ENCODE measurements around the gene PTPN4. TPM values are rescaled to one million over a fixed set of nuclear protein-coding genes. Genes with fewer than 3 reads are reported as not detected.

PTPN4 gene
- total and polyA plus RNA-seq, 2 donors (not counting 3 experiments of a cell fraction or from before 2014, with no cell fraction given), result 6.8 to 29.6 TPM

- H3K27me3 ChIP-seq (ENCODE audit: control insufficient read depth in 2 of 2, insufficient read depth in 2 of 2, low read length in 2 of 2), result no peaks in the 10 kb centered on the region
- H3K9me3 ChIP-seq (replicated peaks; ENCODE audit: control insufficient read depth, insufficient read depth, low read length), result no peaks in the 10 kb centered on the region
- no peak overlapping the region for H3K4me2 ChIP-seq (ENCODE audit: insufficient read depth, low read length)
- FAIRE-seq, result no peak
- no peak for DNase-seq (ENCODE audit: low read depth, low spot score)
- no peaks in the 10 kb centered on the region for H3K36me3 ChIP-seq (ENCODE audit: control insufficient read depth in 2 of 2, extremely low read depth in 1 of 2, insufficient read depth in 2 of 2, low read length in 2 of 2)
- H3K4me3 ChIP-seq (replicated peaks in 1 of 3; ENCODE audit: insufficient read depth in 1 of 3, low read depth in 1 of 3, low read length in 3 of 3), result no peak overlapping the region
- dilution Hi-C loops (cut with MboI; ENCODE audit: extremely low pct_ligation_motif_present, low sequenced_read_pairs) (no loop called here), intact Hi-C loops (cut with micrococcal nuclease) (no loop called here)
- ChIA-PET CTCF (no interaction called here), POLR2A (no interaction called here)
- no peak overlapping the region for H3K27ac ChIP-seq (ENCODE audit: insufficient read depth, low read depth, low read length)
- H3K4me1 ChIP-seq (ENCODE audit: control insufficient read depth, extremely low read depth, insufficient read depth, low read length), result no peaks in the 10 kb centered on the region
- H4K20me1 ChIP-seq (replicated peaks; ENCODE audit: control insufficient read depth, extremely low read depth, insufficient read depth, low read length), result no peaks in the 10 kb centered on the region
- no peak overlapping the region for H3K9ac ChIP-seq (replicated peaks; ENCODE audit: extremely low read depth, insufficient read depth, low read length)
- H3K9me1 ChIP-seq (replicated peaks; ENCODE audit: control insufficient read depth, extremely low read depth, insufficient read depth, low read length), result no peaks in the 10 kb centered on the region
- no TSS peak for BruUV-seq (replicated peaks)
- TF ChIP-seq CTCF (IDR thresholded peaks at IDR 0.05; ENCODE audit: extremely low read depth in 1 of 2, insufficient read depth in 1 of 2, low read depth in 1 of 2, low read length in 2 of 2) (no peak), MYC (IDR thresholded peaks at IDR 0.05; ENCODE audit: low read depth, low read length) (no peak), FOS (IDR thresholded peaks at IDR 0.05; ENCODE audit: borderline replicate concordance, insufficient read depth, low read length) (no peak), GATA2 (IDR thresholded peaks at IDR 0.05; ENCODE audit: insufficient read depth, insufficient read length, low read depth, low read length) (no peak), POLR2A (IDR thresholded peaks at IDR 0.05; ENCODE audit: low read depth, low read length) (no peak), MAX (IDR thresholded peaks at IDR 0.05; ENCODE audit: insufficient read depth, insufficient read length) (no peak)
- H2AFZ ChIP-seq (ENCODE audit: low read depth, low read length), result no peak overlapping the region
- no peaks in the 10 kb centered on the region for H3K79me2 ChIP-seq (ENCODE audit: control insufficient read depth, insufficient read depth, low read length)
Observed at GRCh38 chr2:119846021-119846420, 86.3 kb downstream of the PTPN4 start.
